NB4 (cell line): ENCODE results near the gene PELI2.

Experiments
- DNase-seq: peaks from one replicate; pipeline ENCODE4 v3.0.0; 2010; ENCODE audit warnings: low read depth
- H3K4me3 ChIP-seq: one replicate; pipeline ENCODE4 v1.5.1; 2011; ENCODE audit warnings: mild to moderate bottlenecking, low read depth, low read length, moderate library complexity
- MYC ChIP-seq: IDR thresholded peaks from 2 replicates; pipeline ENCODE4 v1.6.1; 2011; ENCODE audit warnings: low read depth, low read length
- POLR2A ChIP-seq: IDR thresholded peaks from 2 replicates; pipeline ENCODE4 v1.6.1; 2011; ENCODE audit warnings: mild to moderate bottlenecking; ENCODE audit not compliant: insufficient read length; ENCODE audit errors: extremely low read depth
- TF ChIP-seq, protein P1 (sequence below): IDR thresholded peaks from one replicate; pipeline ENCODE4 v1.5.1; 2012; ENCODE audit warnings: low read depth, low read length
- TF ChIP-seq, protein P2 (sequence below): IDR thresholded peaks from 2 replicates; pipeline ENCODE4 v1.6.1; 2011; ENCODE audit warnings: low read depth, low read length

PELI2 gene

DNA sequence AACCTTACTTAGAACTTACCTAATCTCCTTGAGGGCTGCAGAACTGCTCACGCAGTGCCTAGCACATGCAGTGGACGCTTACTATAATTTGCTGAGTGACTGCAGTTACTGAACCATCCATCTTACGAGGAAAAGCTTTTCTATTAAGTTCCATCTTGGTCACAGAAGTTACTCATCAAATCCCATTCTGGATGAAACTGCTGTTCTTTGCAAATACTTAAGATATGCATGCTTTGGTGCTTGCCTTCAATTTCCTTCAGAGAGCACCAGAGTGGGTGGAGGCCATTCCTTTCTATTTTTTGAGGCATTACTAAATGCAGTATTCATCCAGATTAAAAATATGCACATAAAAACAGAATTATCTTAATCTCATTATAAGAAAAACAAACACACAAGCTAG lies 17.7 kb upstream of the PELI2 start:
- TF ChIP-seq, protein P1, sequence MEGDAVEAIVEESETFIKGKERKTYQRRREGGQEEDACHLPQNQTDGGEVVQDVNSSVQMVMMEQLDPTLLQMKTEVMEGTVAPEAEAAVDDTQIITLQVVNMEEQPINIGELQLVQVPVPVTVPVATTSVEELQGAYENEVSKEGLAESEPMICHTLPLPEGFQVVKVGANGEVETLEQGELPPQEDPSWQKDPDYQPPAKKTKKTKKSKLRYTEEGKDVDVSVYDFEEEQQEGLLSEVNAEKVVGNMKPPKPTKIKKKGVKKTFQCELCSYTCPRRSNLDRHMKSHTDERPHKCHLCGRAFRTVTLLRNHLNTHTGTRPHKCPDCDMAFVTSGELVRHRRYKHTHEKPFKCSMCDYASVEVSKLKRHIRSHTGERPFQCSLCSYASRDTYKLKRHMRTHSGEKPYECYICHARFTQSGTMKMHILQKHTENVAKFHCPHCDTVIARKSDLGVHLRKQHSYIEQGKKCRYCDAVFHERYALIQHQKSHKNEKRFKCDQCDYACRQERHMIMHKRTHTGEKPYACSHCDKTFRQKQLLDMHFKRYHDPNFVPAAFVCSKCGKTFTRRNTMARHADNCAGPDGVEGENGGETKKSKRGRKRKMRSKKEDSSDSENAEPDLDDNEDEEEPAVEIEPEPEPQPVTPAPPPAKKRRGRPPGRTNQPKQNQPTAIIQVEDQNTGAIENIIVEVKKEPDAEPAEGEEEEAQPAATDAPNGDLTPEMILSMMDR: no peak
- no peak for TF ChIP-seq MYC
- TF ChIP-seq POLR2A: no peak
- TF ChIP-seq, protein P2, sequence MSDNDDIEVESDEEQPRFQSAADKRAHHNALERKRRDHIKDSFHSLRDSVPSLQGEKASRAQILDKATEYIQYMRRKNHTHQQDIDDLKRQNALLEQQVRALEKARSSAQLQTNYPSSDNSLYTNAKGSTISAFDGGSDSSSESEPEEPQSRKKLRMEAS: no peak
- H3K4me3 ChIP-seq: no peak overlapping the region
- DNase-seq: no peak

DNA sequence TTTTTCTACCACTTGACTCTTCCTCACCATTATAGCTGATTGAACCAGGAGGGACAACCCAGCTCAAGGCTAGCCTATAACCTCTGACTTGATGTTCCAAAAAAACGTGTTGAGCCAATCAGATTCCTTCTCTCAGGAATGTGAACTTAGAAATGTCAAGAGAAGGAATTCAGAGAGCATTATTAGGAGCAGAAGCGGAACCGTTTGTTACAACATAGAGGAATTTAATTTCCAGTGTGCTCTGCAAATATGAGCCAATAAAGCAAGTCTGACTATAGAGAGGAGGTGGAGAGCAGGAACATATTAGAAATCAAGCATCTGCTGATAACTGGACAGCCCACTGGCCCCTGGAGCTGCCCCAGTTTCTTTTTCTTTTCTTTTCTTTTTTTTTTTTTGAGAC lies 15.3 kb upstream of the PELI2 start:
- TF ChIP-seq, protein P1: no peak
- no peak for TF ChIP-seq POLR2A
- TF ChIP-seq, protein P2: no peak
- TF ChIP-seq MYC: no peak
- no peak for DNase-seq
- no peak overlapping the region for H3K4me3 ChIP-seq

DNA sequence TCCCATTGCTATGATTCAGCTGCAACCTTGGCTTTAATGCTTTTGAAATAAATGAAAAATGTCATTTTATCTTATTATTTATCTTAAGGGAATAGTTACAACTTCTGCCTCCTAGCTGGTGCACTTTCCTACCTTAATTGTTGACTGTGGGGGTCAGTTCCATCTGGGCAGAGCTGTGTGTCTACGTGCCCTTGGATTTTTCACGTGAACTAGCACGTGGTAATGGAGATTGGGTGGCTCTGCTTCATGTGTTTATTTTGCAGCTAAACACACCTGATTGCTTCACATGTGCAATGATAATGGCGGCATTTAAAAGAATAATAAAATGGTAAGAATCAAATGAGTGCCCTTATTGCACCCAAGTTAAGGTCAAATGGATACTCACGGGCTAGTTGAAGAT lies 10.6 kb upstream of the PELI2 start:
- DNase-seq: no peak
- no peak overlapping the region for H3K4me3 ChIP-seq
- TF ChIP-seq, protein P2: no peak
- TF ChIP-seq MYC: no peak
- TF ChIP-seq POLR2A: no peak
- TF ChIP-seq, protein P1: no peak

DNA sequence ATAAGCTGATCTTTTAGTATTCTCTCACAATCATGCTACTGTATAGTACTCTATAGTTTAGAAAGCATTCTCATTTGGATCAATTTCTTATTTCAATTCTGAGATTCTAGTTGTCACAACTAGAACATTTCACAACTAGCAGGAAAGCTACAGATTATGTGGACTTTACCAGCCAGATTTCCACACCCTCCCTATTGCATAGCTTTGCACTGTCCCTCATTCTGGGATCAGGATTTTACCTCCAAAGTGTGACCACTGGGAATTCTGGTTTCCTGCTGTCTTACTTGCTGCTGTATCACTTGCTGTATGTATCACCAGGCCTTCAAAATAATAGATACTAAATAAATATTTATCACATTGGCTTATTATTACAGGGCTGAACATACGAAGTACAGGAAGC lies 10.2 kb upstream of the PELI2 start:
- no peak overlapping the region for H3K4me3 ChIP-seq
- TF ChIP-seq POLR2A (no peak), MYC (no peak)
- TF ChIP-seq, protein P1: no peak
- TF ChIP-seq, protein P2: no peak
- no peak for DNase-seq

DNA sequence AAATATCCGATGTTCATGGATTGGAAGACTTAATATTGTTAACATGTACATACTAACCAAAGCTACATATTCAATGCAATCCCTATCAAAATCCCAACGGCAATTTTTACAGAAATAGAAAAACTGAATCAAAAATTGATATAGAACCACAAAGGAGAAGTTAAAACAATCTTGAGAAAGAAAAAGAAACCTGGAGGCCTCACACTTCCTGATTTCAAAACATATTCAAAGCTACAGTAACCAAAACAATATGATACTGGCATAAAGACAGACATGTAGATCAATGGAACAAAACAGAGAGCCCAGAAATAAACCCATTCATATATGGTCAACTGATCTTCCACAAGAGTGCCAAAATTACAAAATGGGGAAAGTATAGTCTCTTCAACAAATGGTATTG lies 5.4 kb upstream of the PELI2 start:
- H3K4me3 ChIP-seq: no peak overlapping the region
- peak; percentile 30 for DNase-seq
- no peak for TF ChIP-seq MYC
- no peak for TF ChIP-seq POLR2A
- TF ChIP-seq, protein P2: no peak
- TF ChIP-seq, protein P1: no peak

DNA sequence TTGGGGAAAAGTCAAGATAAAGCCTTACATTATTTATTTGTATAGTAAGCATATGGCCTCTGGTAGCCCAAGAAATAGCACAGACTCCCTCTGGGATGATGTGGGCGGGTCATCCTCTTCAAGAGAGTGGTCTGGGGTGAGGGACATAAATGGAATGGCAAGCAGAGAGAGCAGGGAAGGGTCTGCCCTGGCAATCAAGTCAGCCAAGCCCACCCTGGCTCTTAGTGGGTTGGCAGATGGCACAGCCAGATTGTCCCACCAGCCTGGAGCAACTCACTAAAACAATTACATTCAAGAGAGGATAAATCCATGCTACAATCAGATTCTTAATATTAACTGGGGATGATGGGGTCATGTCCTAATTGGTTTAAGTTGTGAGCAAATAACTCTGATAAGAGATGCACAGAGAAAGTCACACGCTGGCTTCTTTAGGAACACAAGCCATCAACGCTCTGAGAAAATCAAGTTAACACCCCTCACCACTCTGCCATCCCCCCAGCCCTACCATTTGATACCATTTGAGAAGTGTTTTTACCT lies 2.8 kb upstream of the PELI2 start:
- TF ChIP-seq MYC: no peak
- no peak for TF ChIP-seq POLR2A
- TF ChIP-seq, protein P2: no peak
- TF ChIP-seq, protein P1: no peak
- H3K4me3 ChIP-seq: no peak overlapping the region
- no peak for DNase-seq
